Hypothalamus (tissue), 51 donors: Measurements from ENCODE around the gene MRPS30.
A peak's percentile ranks its signal among the peaks of the same experiment; 100 is the strongest.
"Not testable (repeated sequence)": the region's sequence is repeated elsewhere in the genome, so short reads cannot be mapped to it uniquely, and the experiment has no call there.

Source experiments
- DNase-seq, 51 donors: peaks; one replicate each; lab custom pipeline; 2025; lab: John Stamatoyannopoulos, UW

The MRPS30 gene

DNA sequence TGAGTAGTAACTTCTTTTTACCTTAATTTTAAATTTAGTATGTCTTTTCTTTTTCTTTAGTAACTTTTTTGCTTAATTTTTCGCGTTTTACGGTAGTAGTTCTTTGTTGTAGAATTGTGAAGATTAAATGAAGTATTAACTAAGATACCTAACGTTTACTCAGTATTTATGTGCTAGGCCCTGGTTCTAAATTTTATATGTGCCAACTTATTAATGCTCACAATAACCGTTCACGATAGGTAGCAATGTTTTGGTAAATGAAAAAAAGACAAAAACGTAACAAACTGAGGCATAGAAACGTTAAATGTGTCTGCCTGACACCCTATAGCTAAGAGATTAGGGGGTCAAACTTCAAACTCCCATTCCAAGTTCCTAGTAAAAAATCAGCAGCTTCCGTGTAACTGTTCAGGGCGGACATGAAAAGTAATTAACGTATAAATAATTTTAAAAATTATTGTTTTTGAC, 1.2 kb downstream of the MRPS30 start:
- no peak for DNase-seq

DNA sequence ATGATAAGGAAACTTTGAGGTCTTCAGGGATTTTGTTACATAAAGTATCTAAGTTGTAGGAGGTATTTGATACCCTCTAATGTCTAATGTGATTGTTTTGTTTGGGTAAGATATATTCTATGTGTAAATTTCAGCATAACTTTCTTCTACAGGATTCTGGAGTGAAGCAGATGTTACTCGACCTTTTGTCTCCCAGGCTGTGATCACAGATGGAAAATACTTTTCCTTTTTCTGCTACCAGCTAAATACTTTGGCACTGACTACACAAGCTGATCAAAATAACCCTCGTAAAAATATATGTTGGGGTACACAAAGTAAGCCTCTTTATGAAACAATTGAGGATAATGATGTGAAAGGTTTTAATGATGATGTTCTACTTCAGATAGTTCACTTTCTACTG, 6.0 kb downstream of the MRPS30 start:
- no peak for DNase-seq

DNA sequence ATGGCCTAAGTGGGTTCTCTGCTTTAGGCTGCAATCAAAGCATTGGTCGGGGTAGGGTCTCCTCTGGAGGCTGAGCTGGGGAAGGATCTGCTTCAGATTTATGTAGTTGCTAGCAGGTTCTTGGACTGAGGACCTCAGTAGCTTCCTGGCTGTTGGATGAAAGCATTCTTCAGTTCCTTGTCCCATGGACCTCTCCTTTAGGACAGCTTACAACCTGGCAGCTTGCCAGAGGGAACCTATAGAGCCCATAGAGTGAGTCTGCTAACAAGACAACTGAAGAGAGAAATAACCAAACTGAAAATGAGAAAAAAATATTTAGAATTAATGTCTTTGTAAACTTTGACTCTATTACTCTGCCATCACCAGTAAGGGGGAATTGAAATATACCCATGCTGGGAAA, 12.4 kb downstream of the MRPS30 start:
- DNase-seq = no peak

DNA sequence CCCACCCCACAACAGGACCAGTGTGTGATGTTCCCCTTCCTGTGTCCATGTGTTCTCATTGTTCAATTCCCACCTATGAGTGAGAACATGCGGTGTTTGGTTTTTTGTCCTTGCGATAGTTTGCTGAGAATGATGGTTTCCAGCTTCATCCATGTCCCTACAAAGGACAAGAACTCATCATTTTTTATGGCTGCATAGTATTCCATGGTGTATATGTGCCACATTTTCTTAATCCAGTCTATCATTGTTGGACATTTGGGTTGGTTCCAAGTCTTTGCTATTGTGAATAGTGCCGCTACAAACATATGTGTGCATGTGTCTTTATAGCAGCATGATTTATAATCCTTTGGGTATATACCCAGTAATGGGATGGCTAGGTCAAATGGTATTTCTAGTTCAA, 15.9 kb downstream of the MRPS30 start:
- DNase-seq = not testable (repeated sequence)

DNA sequence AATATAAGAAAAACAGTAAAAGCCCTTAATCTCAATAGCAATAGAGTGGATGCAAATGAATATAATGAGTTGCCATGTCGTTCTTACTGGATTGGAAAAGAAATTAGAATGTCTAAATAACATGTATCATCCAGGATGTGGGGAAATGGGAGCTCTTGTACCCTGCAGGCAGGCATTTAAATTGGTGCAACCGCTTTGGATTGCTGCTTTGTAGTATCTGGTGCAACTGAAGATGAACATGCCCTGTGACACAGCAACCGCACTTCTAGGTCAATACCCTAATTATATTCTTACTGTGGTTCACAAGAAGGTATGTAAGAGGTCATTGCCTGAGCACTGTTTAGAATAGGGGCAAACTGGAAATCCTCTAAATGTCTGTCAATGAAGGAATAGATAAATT, 18.9 kb downstream of the MRPS30 start:
- no peak for DNase-seq

DNA sequence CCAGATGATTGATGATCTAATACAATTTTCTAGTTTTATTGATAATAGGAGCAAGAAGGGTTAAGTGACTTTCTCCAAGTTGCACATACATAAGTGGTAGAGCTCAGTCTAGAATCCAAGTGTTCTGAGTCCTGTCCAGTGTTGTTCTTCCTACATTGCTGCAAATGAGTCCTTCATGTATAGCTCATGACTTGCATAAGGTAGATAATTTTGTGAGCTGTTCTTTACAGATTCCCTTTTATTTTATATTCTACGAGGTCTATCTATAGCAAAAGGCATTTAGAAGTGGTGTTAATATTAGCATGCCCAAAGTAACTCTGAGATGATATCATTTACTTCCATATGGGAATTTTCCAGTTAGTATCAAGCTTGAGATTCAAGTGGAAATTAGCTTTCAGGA, 20.0 kb downstream of the MRPS30 start:
- no peak for DNase-seq

DNA sequence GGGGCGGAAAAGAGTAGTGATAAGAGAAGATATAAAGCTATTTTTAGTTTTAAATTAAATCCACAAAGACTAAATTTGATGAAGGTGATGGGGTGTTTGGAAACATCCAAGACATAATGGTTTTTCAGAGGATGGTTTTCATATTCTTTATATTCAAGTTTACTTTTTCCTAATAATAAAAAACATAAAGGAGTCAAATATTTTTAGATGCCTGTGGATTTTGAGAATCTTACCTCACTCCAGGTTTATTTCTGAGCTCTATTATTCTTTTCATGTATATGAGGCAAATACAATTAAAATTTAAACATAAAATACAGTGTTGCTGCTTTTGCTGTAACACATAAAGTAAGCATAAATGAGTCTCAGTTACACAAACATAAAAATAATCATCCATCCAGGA, 22.2 kb downstream of the MRPS30 start:
- DNase-seq = no peak

DNA sequence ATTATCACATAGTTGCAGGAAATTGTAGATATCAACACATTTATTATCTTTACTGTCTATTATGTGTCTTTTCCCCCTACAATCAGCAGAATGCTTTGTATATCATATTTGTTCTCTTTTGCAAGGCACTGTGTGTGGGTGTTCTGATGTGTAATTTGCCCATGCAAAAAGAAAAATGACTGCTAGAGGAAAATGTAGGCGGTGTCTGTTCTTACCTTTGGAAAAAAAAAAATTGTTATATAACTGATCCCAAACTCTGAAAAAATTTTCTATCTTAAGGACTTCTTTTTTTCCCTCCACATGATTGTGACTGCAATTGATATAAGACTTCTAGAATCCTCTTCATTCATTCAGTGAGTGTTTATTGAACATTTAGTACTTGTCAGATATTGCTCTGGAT, 24.5 kb downstream of the MRPS30 start:
- DNase-seq = peak in 1 of 51 donors; percentile 36

DNA sequence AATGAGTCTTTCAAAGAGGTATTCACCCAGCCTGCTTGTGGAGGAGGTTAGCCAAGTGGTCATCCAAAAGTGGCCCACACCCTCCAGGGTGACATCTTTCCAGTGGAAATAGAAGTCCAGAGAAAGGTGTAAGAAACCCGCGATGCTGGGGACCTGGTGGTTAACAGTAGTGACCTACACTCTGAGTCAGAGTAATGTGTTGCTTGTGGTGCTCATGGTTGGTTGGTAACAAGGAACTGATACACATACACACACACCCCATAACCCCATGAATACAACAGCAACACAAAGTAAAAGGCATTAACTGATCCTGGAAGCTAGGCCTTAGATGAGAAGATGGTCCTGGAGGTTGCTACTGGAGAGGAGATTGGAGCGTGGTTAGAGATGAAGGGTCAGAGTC, 26.9 kb downstream of the MRPS30 start:
- DNase-seq = no peak

DNA sequence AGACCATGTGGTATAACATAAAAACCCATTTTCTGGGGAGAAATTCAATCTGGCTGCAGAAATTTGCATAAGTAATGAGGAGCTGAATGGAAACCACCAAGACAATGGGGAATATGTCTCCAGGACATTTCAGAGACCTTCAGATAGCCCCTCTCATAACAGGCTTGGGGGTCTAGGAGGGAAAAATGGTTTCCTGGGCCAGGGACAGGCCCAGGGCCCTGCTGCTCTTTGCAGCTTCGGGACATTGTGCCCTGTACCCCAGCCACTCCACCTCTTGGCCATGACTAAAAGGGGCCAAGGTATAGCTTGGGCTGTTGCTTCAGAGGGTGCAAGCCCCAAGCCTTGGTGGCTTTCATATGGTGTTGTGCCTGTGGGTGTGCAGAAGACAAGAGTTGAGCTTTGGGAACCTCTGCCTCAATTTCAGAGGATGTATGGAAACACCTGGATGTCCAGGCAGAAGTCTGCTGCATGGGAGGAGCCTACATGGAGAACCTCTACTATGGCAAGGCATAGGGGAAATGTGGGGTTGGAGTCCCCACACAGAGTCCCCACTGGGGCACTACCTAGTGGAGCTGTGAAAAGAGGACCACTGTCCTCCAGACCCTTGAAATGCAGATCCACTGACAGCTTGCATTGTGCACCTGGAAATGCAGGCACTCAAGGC, 30.4 kb downstream of the MRPS30 start:
- no peak for DNase-seq

DNA sequence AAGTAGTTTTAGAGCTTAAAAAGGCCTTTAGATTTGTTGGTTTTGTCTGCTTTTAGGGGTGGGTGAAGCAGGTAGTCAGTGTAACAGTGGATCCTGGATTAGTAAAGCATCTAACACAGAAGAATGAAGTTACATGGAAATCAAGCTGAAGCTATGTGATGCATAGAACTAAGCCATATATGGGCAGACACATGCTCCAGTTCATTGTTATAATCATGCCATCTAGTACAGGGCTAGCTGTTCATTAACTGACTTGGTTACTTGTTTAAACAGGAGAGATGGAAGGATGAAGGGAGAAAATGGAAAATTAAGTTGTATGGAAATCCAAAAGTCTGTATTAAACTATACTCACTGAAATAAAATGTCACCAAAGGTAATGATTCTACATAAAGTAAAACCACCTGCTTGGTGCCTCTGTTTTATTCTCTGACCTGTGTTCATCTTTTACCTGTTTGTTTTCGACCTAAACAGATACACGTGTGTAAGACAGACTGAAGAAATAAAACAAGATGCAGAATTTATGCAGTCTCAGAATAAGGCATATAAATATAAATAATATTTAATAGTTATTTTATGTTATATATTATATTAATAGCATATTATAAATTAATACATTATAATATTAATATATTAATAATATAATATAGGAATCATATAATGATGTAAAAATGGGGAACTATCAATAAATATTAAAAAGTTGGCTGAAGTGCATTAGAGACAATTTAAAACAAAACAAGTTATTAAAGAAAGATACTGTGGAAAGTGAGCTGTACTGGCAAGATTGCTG, 33.9 kb downstream of the MRPS30 start:
- DNase-seq = no peak

DNA sequence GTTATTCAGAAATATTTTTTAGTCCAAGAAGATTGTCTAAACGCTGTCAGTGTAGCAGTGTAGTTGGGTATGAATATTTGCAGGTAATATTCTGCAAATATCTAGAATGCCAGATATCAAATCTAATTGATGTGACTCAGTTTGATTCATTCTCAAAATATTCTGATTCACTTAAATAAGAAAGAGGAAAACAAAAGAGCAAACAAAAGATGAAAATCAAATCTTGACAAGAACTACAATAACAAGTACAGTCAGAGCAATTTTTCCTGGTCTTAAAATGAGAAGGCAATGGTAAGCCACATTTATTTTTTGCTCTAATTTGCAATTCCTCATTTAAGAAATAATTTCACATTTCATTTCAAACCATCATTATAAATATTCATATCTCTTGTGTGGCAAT, 36.0 kb downstream of the MRPS30 start:
- no peak for DNase-seq

DNA sequence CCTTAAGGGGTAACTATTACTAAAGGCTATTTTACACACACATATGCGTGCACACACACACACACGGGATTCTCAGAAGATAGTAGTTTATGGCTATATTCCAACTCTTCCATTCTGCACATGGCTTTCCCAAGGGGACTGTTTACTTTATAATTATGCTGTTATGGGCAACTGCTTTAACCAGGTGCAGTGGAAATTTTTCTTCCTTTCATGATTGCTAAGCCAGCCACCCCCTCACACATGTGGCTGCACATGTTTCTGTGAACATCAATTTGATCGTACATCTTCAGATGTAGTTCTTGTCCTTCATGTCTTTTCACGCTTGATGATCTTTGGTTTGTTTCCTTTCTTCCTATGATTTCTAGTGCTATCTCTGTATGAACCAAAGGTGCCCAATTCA, 37.0 kb downstream of the MRPS30 start:
- DNase-seq = no peak

DNA sequence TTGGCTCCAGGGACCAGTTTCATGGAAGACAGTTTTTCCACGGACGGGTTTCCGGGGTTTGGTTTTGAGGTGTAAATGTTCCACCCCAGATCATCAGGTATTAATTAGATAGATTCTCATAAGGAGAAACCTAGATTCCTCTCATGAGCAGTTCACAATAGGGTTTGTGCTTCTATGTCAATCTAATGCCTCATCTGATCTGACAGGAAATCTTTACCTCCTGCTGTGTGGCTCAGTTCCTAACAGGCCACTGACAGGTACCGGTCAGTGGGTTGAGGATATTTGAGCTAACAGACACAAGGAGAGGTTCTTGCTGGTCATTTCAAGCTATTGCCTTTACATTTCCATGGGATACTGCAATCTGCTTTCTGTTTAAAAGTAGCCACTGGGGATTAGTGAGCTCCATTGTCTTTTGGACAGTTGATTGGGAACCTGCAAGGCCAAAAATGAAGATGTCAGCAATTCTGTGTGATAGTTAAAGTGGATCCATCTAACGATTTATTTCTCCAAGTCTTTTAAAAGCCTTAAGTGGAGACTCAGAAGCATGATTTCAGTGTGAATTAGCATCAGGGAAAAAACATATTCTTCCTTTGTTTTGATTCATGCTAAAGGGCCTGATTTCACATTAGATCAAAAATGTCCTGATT, 38.6 kb downstream of the MRPS30 start:
- DNase-seq = no peak

DNA sequence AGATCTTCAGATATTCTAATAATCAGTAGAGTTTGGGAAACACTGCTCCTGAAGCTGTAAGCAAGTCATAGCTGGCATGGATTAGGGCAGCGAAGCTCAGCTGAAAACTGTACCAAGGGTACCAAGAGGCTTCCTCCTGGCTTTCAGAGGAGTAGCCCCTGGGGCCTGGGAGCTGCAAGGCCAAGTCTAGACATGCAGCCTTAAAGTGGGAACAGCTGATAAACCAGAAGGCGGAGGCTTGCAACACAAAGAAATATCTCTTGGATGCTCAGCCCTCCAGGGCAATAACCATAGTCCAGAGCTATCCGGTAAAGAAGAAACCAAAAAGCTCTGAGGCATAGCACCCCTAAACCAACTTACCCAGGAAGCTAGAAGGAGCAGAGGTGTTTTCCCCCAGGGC, 51.5 kb downstream of the MRPS30 start:
- DNase-seq = no peak

DNA sequence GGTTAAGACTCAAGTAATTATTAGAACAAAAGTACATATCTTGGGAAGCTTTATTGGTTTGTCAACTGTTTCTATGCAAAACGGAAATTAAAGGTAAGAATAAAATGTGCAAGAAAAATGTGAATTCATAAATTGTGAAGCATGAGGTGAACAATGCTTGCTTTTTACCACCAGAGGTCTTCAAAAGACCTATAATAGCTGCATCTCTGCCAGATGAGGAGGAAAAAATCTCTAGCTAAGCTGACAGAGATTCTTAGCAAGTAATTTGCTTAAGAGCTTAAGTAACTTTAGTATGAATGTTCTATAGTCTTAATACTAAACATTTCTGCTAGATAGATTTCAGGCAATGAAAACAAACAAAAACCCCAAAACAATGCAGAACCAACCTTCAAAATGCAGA, 54.1 kb downstream of the MRPS30 start:
- DNase-seq = peak in 1 of 51 donors; percentile 3
